Upper lobe of right lung (tissue), 1 donor: ENCODE data around the gene HDAC6. TPM values are rescaled to one million over a fixed set of nuclear protein-coding genes. Genes with fewer than 3 reads are reported as not detected.
A peak's percentile ranks its signal among the peaks of the same experiment; 100 is the strongest.
"Not testable (repeated sequence)": the region's sequence is repeated elsewhere in the genome, so short reads cannot be mapped to it uniquely, and the experiment has no call there.

Experiments
- ATAC-seq: fragments of 200-7000 bp; cut with Tn5 transposase; one replicate; pipeline ENCODE4 v1.9.1; 2020; ENCODE audit warnings: mild to moderate bottlenecking, moderate library complexity
- DNase-seq: peaks from one replicate; pipeline ENCODE4 v3.0.0-alpha.2; 2020
- H3K27ac ChIP-seq: fragments of 200-600 bp; one replicate; pipeline ENCODE4 v1.8.0; 2022
- H3K27me3 ChIP-seq: fragments of 200-600 bp; one replicate; pipeline ENCODE4 v1.8.0; 2022; ENCODE audit warnings: mild to moderate bottlenecking
- H3K36me3 ChIP-seq: fragments of 200-600 bp; one replicate; pipeline ENCODE4 v1.8.0; 2022
- H3K4me1 ChIP-seq: fragments of 200-600 bp; one replicate; pipeline ENCODE4 v1.8.0; 2022
- H3K4me3 ChIP-seq: fragments of 200-600 bp; one replicate; pipeline ENCODE4 v1.8.0; 2022; ENCODE audit warnings: mild to moderate bottlenecking
- H3K9me3 ChIP-seq: fragments of 200-600 bp; one replicate; pipeline ENCODE4 v1.8.0; 2022
- CTCF ChIP-seq: fragments of 200-600 bp; IDR thresholded peaks from one replicate; pipeline ENCODE4 v1.8.0; 2022; ENCODE audit warnings: antibody characterized with exemption
- intact Hi-C: fragments of 100-400 bp; cut with DNase I; formaldehyde crosslinking; loops from one replicate; pipeline ENCODE4 v1.11.0; 2022
- total RNA-seq: library from RNA; stranded (reverse); fragmentation: NEBNext Ultra II Directional; extraction: Animal tissue kit (Norgen Biotek cat#: 25700); gene quantifications from one replicate; pipeline ENCODE4 v1.2.1, GENCODE V29; 2021
- donor health status: DM: no; HTN: yes; CAD: no; lungs with severe emphysema.

The HDAC6 gene
- total RNA-seq, 1 donor from 2014 or later = 94.2 TPM

- no peak overlapping the region for H3K27ac ChIP-seq
- H3K27me3 ChIP-seq = no peaks in the 10 kb centered on the region
- no peaks in the 10 kb centered on the region for H3K9me3 ChIP-seq
- H3K4me3 ChIP-seq = no peak overlapping the region
- H3K36me3 ChIP-seq = no peaks in the 10 kb centered on the region
- ATAC-seq (no peak), DNase-seq (no peak)
- no peaks in the 10 kb centered on the region for H3K4me1 ChIP-seq
- intact Hi-C loops = no loop called here
- TF ChIP-seq CTCF = no peak
These were observed 32.5 kb downstream of the HDAC6 start for GRCh38 chrX:48834383-48834709.

- H3K4me3 ChIP-seq = peak within 1 kb of the TSS; percentile 25
- ATAC-seq (peak; percentile 28), DNase-seq (no peak)
- H3K4me1 ChIP-seq = no peaks in the 10 kb centered on the region
- H3K36me3 ChIP-seq = no peaks in the 10 kb centered on the region
- H3K27me3 ChIP-seq = no peaks in the 10 kb centered on the region
- H3K27ac ChIP-seq = no peak within 1 kb of the TSS
- no peaks in the 10 kb centered on the region for H3K9me3 ChIP-seq
- intact Hi-C loops = no loop called here
- TF ChIP-seq CTCF = no peak
These were observed 33.9 kb downstream of the HDAC6 start, which contains the start of gene PCSK1N for GRCh38 chrX:48835524-48836329. Gene PCSK1N, minus strand, starts transcription at chrX:48835610. Its CDS starts 78 bp downstream, at chrX:48835532.

DNA sequence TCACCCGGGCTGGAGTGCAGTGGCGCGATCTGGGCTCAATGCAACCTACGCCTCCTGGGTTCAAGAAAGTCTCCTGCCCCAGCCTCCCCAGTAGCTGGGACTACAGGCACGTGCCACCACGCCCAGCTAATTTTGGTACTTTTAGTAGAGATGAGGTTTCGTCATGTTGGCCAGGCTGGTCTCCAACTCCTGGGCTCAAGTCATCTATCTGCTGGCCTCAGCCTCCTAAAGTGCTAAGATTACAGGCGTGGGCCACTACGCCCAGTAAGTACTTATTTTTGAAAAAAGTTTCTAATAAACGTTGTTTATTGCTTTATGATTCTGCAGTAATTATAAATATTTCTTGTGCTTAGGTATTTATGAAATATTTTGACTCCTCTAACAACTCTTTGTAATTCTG, 37.8 kb downstream of the HDAC6 start:
- H3K27me3 ChIP-seq = no peaks in the 10 kb centered on the region
- ATAC-seq (no peak), DNase-seq (no peak)
- TF ChIP-seq CTCF = no peak
- H3K27ac ChIP-seq = no peak overlapping the region
- intact Hi-C loops = no loop called here
- H3K4me1 ChIP-seq = no peaks in the 10 kb centered on the region
- H3K36me3 ChIP-seq = no peaks in the 10 kb centered on the region
- H3K9me3 ChIP-seq = no peaks in the 10 kb centered on the region
- no peak overlapping the region for H3K4me3 ChIP-seq

GRCh38 chrX:48848847-48849246, 47.0 kb downstream of the HDAC6 start:
- no peak overlapping the region for H3K27ac ChIP-seq
- H3K4me3 ChIP-seq = no peak overlapping the region
- H3K36me3 ChIP-seq = no peaks in the 10 kb centered on the region
- TF ChIP-seq CTCF = no peak
- H3K9me3 ChIP-seq = no peaks in the 10 kb centered on the region
- ATAC-seq (no peak), DNase-seq (no peak)
- no peaks in the 10 kb centered on the region for H3K27me3 ChIP-seq
- intact Hi-C loops = no loop called here
- no peaks in the 10 kb centered on the region for H3K4me1 ChIP-seq

DNA sequence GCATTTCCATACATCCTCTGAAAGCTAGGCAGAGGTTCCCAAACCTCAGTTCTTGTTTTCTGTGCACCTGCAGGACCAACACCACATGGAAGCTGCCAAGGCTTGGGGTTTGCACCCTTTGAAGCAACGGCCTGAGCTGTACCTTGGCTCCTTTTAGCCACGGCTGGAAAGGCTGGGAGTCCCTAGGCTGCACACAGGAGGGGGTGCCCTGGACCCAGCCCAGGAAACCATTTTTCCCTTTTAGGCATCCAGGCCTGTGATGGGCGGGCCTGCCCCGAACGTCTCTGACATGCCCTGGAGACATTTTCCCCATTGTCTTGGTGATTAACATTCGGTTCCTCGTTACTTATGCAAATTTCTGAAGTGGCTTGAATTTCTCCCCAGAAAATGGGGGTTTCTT, 51.0 kb downstream of the HDAC6 start:
- DNase-seq (no peak), ATAC-seq (no peak)
- Histone ChIP-seq H3K36me3 (no peaks in the 10 kb centered on the region), H3K4me3 (no peak overlapping the region), H3K27ac (no peak overlapping the region), H3K4me1 (no peaks in the 10 kb centered on the region), H3K27me3 (no peaks in the 10 kb centered on the region), H3K9me3 (no peaks in the 10 kb centered on the region)
- no peak for TF ChIP-seq CTCF
- intact Hi-C loops = no loop called here

DNA sequence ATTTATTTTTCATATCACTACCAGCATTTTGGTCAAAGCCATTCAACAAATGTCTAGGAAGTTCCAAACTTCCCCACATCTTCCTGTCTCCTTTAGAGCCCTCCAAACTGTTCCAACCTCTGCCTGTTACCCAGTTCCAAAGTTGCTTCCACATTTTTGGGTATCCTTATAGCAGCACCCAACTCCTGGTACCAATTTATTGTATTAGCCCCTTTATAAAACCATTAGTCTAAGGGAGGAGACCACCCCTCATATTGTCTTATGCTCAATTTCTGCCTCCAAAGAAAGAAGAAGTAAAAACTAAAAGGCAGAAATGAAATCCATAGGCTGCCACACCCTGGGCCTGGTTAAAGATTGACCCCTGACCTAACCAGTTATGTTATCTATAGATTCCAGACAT, 51.6 kb downstream of the HDAC6 start:
- DNase-seq, H3K4me1 ChIP-seq, H3K4me3 ChIP-seq, intact Hi-C loops, ATAC-seq, H3K36me3 ChIP-seq, H3K27me3 ChIP-seq, H3K27ac ChIP-seq, H3K9me3 ChIP-seq: not testable (repeated sequence)

- H3K27ac ChIP-seq, ATAC-seq, DNase-seq, H3K27me3 ChIP-seq, H3K36me3 ChIP-seq, H3K4me1 ChIP-seq, H3K9me3 ChIP-seq, H3K4me3 ChIP-seq, intact Hi-C loops: not testable (repeated sequence)
These were observed 52.4 kb downstream of the HDAC6 start for GRCh38 chrX:48854121-48854804.
